ENCODE results near the gene MYOM3. TPM values are rescaled to one million over a fixed set of nuclear protein-coding genes. Genes with fewer than 3 reads are reported as not detected.
"Not testable (repeated sequence)": the region's sequence is repeated elsewhere in the genome, so short reads cannot be mapped to it uniquely, and the experiment has no call there.

MYOM3 gene
- total RNA-seq, 1 donor from 2014 or later, result 0.42 TPM

GRCh38 chr1:24074817-24075589 is 36.9 kb downstream of the MYOM3 start:
- DNase-seq (ENCODE audit: low spot score), result no peak

GRCh38 chr1:24074196-24074595 is 37.7 kb downstream of the MYOM3 start:
- DNase-seq (ENCODE audit: low spot score), result no peak

GRCh38 chr1:24071941-24072340 is 40.0 kb downstream of the MYOM3 start:
- DNase-seq (ENCODE audit: low spot score), result no peak

GRCh38 chr1:24070821-24071393 is 41.0 kb downstream of the MYOM3 start:
- no peak for DNase-seq (ENCODE audit: low spot score)

GRCh38 chr1:24069817-24070216 is 42.1 kb downstream of the MYOM3 start:
- DNase-seq (ENCODE audit: low spot score), result no peak

GRCh38 chr1:24067978-24068377 is 44.0 kb downstream of the MYOM3 start:
- DNase-seq (ENCODE audit: low spot score), result no peak

- DNase-seq (ENCODE audit: low spot score), result no peak
These were observed 46.6 kb downstream of the MYOM3 start for GRCh38 chr1:24065304-24065703.

GRCh38 chr1:24062221-24062620 is 49.7 kb downstream of the MYOM3 start:
- DNase-seq (ENCODE audit: low spot score), result no peak

- no peak for DNase-seq (ENCODE audit: low spot score)
These were observed 51.5 kb downstream of the MYOM3 start for GRCh38 chr1:24060482-24060881.

- no peak for DNase-seq (ENCODE audit: low spot score)
These were observed 53.1 kb downstream of the MYOM3 start for GRCh38 chr1:24058671-24059455.

GRCh38 chr1:24057171-24057570 is 54.8 kb downstream of the MYOM3 start:
- no peak for DNase-seq (ENCODE audit: low spot score)

- DNase-seq (ENCODE audit: low spot score), result no peak
These were observed 56.3 kb downstream of the MYOM3 start for GRCh38 chr1:24055681-24056080.

- DNase-seq (ENCODE audit: low spot score), result no peak
These were observed 59.7 kb downstream of the MYOM3 start for GRCh38 chr1:24052220-24052619.

- DNase-seq (ENCODE audit: low spot score), result no peak
These were observed 60.6 kb downstream of the MYOM3 start for GRCh38 chr1:24051206-24051945.

GRCh38 chr1:24049733-24050132 is 62.2 kb downstream of the MYOM3 start:
- DNase-seq (ENCODE audit: low spot score), result no peak

- not testable (repeated sequence) for DNase-seq (ENCODE audit: low spot score)
These were observed 63.0 kb downstream of the MYOM3 start for GRCh38 chr1:24048894-24049293.

GRCh38 chr1:24048205-24048869 is 63.6 kb downstream of the MYOM3 start:
- no peak for DNase-seq (ENCODE audit: low spot score)

- DNase-seq (ENCODE audit: low spot score), result no peak
These were observed 64.8 kb downstream of the MYOM3 start for GRCh38 chr1:24047110-24047477.

GRCh38 chr1:24045771-24046170 is 66.2 kb downstream of the MYOM3 start:
- DNase-seq (ENCODE audit: low spot score), result no peak

- DNase-seq (ENCODE audit: low spot score), result not testable (repeated sequence)
These were observed 67.3 kb downstream of the MYOM3 start for GRCh38 chr1:24044672-24045071.
